ENCODE results near the gene NCAM1. TPM values are rescaled to one million over a fixed set of nuclear protein-coding genes. Genes with fewer than 3 reads are reported as not detected.
A peak's percentile ranks its signal among the peaks of the same experiment; 100 is the strongest.

NCAM1 gene
- total RNA-seq, 1 donor from 2014 or later, result 3.1 TPM

- DNase-seq (ENCODE audit: low read depth), result no peak
- peak; percentile 6 for TF ChIP-seq CTCF (conservative IDR thresholded peaks at IDR 0.05; ENCODE audit: low read depth, low read length)
- no peak overlapping the region for H3K4me3 ChIP-seq (ENCODE audit: low read depth, low read length)
Observed at GRCh38 chr11:112958670-112959069, 2.5 kb upstream of the NCAM1 start.

- DNase-seq (ENCODE audit: low read depth), result no peak
- no peak for TF ChIP-seq CTCF (conservative IDR thresholded peaks at IDR 0.05; ENCODE audit: low read depth, low read length)
- peak overlapping the region; percentile 53 for H3K4me3 ChIP-seq (ENCODE audit: low read depth, low read length)
Observed at GRCh38 chr11:112961751-112962578, 745 bp downstream of the NCAM1 start.

GRCh38 chr11:112962579-112963367, 1.6 kb downstream of the NCAM1 start:
- no peak for TF ChIP-seq CTCF (conservative IDR thresholded peaks at IDR 0.05; ENCODE audit: low read depth, low read length)
- H3K4me3 ChIP-seq (ENCODE audit: low read depth, low read length), result peak overlapping the region; percentile 53
- DNase-seq (ENCODE audit: low read depth), result no peak

- no peak for DNase-seq (ENCODE audit: low read depth)
- peak overlapping the region; percentile 53 for H3K4me3 ChIP-seq (ENCODE audit: low read depth, low read length)
Observed at GRCh38 chr11:112963368-112963955, 2.2 kb downstream of the NCAM1 start.

GRCh38 chr11:112965656-112966055, 4.4 kb downstream of the NCAM1 start:
- TF ChIP-seq CTCF (conservative IDR thresholded peaks at IDR 0.05; ENCODE audit: low read depth, low read length), result no peak
- DNase-seq (ENCODE audit: low read depth), result no peak
- no peak overlapping the region for H3K4me3 ChIP-seq (ENCODE audit: low read depth, low read length)

More at GRCh38 chr11:112963368-112963955, 2.2 kb downstream of the NCAM1 start:
- no peak for TF ChIP-seq CTCF (conservative IDR thresholded peaks at IDR 0.05; ENCODE audit: low read depth, low read length)

- TF ChIP-seq CTCF (conservative IDR thresholded peaks at IDR 0.05; ENCODE audit: low read depth, low read length), result no peak
- H3K4me3 ChIP-seq (ENCODE audit: low read depth, low read length), result no peak overlapping the region
- DNase-seq (ENCODE audit: low read depth), result no peak
Observed at GRCh38 chr11:112966561-112966960, 5.3 kb downstream of the NCAM1 start.
